Uterus (tissue), 4 donors: Measurements from ENCODE around the gene TICAM1. TPM values are rescaled to one million over a fixed set of nuclear protein-coding genes. Genes with fewer than 3 reads are reported as not detected.
A peak's percentile ranks its signal among the peaks of the same experiment; 100 is the strongest.

ENCODE experiments used
- DNase-seq, 2 donors: peaks; one replicate each; pipeline ENCODE4 v3.0.0-alpha.2; 2019 to 2020
- H3K27ac ChIP-seq, 2 donors: fragments of 200-600 bp; sonication (generic); 1 replicate in 1 of 2; 2 replicates in 1 of 2; pipeline ENCODE4 v1.5.1; 2016 to 2018
- H3K27me3 ChIP-seq, 2 donors: fragments of 200-600 bp; sonication (generic); one replicate each; pipeline ENCODE4 v1.5.1; 2018 to 2019; ENCODE audit warnings: control low read depth in 1 of 2
- H3K36me3 ChIP-seq, 2 donors: fragments of 200-600 bp; sonication (generic); one replicate each; pipeline ENCODE4 v1.5.1; 2019; ENCODE audit warnings: control low read depth in 1 of 2
- H3K4me1 ChIP-seq, 2 donors: fragments of 200-600 bp; sonication (generic); one replicate each; pipeline ENCODE4 v1.5.1; 2018 to 2019; ENCODE audit warnings: control low read depth in 1 of 2
- H3K4me3 ChIP-seq, 2 donors: fragments of 200-600 bp; sonication (generic); 1 replicate in 1 of 2; 2 replicates in 1 of 2; pipeline ENCODE4 v1.5.1; 2018 to 2019; ENCODE audit warnings: mild to moderate bottlenecking in 1 of 2
- H3K9me3 ChIP-seq, 2 donors: fragments of 200-600 bp; sonication (generic); one replicate each; pipeline ENCODE4 v1.5.1; 2019; ENCODE audit warnings: control low read depth in 1 of 2
- POLR2A ChIP-seq, 2 donors: fragments of 450-650 bp; IDR thresholded peaks; one replicate each; pipeline ENCODE4 v1.6.1; 2016; ENCODE audit warnings: antibody characterized with exemption in 2 of 2, mild to moderate bottlenecking in 1 of 2, moderate library complexity in 1 of 2
- intact Hi-C: fragments of 100-400 bp; cut with DNase I; formaldehyde crosslinking; loops from one replicate; pipeline ENCODE4 v1.15.1; 2023; ENCODE audit warnings: low total_unique reads
- total RNA-seq, 4 donors: library from RNA; depleted of rRNA in 3 of 4; stranded (reverse); fragments of >200 nt in 3 of 4; gene quantifications; one replicate each; pipeline versions ENCODE4 v1.1.0 to v1.2.4, GENCODE V29; 2014 to 2023
- TF ChIP-seq, protein P1 (sequence below), 4 experiments: fragments of 200-600 bp in 2 of 4; fragments of 450-650 bp in 2 of 4; sonication (generic) in 2 of 4; IDR thresholded peaks; one replicate each; pipeline ENCODE4 v1.5.1; 2016 to 2019; ENCODE audit warnings: antibody characterized with exemption in 4 of 4, mild to moderate bottlenecking in 2 of 4, moderate library complexity in 1 of 4
- donor health status: DM: yes; HTN: yes; CAD: no.

TICAM1 gene
- total RNA-seq, 4 donors from 2014 or later, result under 0.01 to 13.0 (median 2.3) TPM

DNA sequence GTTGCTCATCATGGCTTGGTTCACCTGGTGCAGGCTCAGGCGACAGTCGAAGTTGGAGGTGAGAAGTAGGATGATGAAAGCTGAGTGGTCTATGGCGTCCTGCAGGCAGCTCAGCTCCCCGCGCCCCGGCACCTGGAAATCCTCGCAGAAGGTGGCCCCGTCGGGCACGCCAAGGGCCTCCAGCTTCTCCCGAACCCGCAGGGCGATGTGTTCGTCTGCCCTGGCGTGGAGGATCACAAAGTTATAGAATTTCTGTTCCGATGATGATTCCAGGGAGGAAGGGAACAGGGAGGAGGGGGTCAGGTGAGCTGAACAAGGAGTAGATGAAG, 14.6 kb downstream of the TICAM1 start:
- no peak for TF ChIP-seq POLR2A (IDR thresholded peaks at IDR 0.05)
- TF ChIP-seq, protein P1, sequence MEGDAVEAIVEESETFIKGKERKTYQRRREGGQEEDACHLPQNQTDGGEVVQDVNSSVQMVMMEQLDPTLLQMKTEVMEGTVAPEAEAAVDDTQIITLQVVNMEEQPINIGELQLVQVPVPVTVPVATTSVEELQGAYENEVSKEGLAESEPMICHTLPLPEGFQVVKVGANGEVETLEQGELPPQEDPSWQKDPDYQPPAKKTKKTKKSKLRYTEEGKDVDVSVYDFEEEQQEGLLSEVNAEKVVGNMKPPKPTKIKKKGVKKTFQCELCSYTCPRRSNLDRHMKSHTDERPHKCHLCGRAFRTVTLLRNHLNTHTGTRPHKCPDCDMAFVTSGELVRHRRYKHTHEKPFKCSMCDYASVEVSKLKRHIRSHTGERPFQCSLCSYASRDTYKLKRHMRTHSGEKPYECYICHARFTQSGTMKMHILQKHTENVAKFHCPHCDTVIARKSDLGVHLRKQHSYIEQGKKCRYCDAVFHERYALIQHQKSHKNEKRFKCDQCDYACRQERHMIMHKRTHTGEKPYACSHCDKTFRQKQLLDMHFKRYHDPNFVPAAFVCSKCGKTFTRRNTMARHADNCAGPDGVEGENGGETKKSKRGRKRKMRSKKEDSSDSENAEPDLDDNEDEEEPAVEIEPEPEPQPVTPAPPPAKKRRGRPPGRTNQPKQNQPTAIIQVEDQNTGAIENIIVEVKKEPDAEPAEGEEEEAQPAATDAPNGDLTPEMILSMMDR (IDR thresholded peaks at IDR 0.05), result no peak
- Histone ChIP-seq H3K27me3 (no peaks in the 10 kb centered on the region), H3K36me3 (no peaks in the 10 kb centered on the region), H3K4me3 (no peak overlapping the region), H3K27ac (no peak overlapping the region), H3K9me3 (no peaks in the 10 kb centered on the region), H3K4me1 (no peaks in the 10 kb centered on the region)
- intact Hi-C loops, result no loop called here
- DNase-seq, result no peak

GRCh38 chr19:4816202-4816949, 15.1 kb downstream of the TICAM1 start:
- TF ChIP-seq POLR2A (IDR thresholded peaks at IDR 0.05), result no peak
- TF ChIP-seq, protein P1 (IDR thresholded peaks at IDR 0.05), result no peak
- Histone ChIP-seq H3K9me3 (no peaks in the 10 kb centered on the region), H3K36me3 (no peaks in the 10 kb centered on the region), H3K4me3 (no peak overlapping the region), H3K27ac (no peak overlapping the region), H3K27me3 (no peaks in the 10 kb centered on the region), H3K4me1 (no peaks in the 10 kb centered on the region)
- intact Hi-C loops, result no loop called here
- DNase-seq, result no peak

- DNase-seq, result peak; percentile 84 to 90
- no peaks in the 10 kb centered on the region for H3K4me1 ChIP-seq
- no peak for TF ChIP-seq POLR2A (IDR thresholded peaks at IDR 0.05)
- TF ChIP-seq, protein P1 (IDR thresholded peaks at IDR 0.05), result no peak
- intact Hi-C loops, result no loop called here
- no peak overlapping the region for H3K27ac ChIP-seq
- H3K4me3 ChIP-seq, result no peak overlapping the region
- no peaks in the 10 kb centered on the region for H3K9me3 ChIP-seq
- H3K36me3 ChIP-seq, result no peaks in the 10 kb centered on the region
- no peaks in the 10 kb centered on the region for H3K27me3 ChIP-seq
Measured at GRCh38 chr19:4815426-4816201, 15.9 kb downstream of the TICAM1 start.

DNA sequence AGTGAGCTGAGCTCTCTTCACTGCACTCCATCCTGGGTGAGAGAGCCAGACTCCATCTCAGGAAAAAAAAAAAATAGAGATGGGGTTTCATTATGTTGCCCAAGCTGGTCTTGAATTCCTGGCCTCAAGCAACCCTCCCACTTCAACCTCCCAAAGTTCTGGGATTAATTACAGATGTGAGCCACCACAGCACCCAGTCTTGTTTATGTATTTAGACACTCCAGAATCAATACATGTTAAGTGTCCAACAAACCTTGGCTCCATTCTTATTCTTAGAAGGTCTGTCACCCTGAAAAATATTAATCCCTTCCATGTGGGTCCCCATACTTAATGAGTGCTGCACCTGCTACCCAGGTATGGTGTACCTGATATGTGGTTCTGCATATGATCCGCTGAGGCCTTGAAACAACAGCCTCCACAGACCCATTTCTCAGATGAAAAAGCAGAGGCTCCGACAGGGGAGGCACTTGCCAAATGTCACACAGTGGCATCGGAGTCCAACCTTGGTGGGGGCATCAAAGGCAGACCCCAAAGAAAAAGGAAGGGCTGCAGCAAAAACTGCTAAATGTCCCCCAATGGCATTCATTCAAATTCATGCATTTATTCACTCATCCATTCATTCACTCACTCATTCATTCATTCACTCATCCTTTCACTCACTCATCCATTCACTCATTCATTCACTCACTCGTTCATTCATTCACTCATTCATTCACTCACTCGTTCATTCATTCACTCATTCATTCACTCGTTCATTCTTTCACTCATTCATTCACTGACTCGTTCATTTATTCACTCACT, 16.7 kb downstream of the TICAM1 start:
- DNase-seq, result no peak
- H3K4me3 ChIP-seq, result no peak overlapping the region
- H3K4me1 ChIP-seq, result no peaks in the 10 kb centered on the region
- TF ChIP-seq POLR2A (IDR thresholded peaks at IDR 0.05), result no peak
- TF ChIP-seq, protein P1 (IDR thresholded peaks at IDR 0.05), result no peak
- peak overlapping the region in 1 of 2 donors; percentile 30 for H3K27ac ChIP-seq
- H3K9me3 ChIP-seq, result no peaks in the 10 kb centered on the region
- intact Hi-C loops, result loop anchor here (5.0 kb wide), 1 partner anchor 217 kb away; no protein-coding TSS in a partner anchor
- H3K27me3 ChIP-seq, result no peaks in the 10 kb centered on the region
- H3K36me3 ChIP-seq, result no peaks in the 10 kb centered on the region
